ENCODE data around the gene SSTR1.
A peak's percentile ranks its signal among the peaks of the same experiment; 100 is the strongest.

The SSTR1 gene

DNA sequence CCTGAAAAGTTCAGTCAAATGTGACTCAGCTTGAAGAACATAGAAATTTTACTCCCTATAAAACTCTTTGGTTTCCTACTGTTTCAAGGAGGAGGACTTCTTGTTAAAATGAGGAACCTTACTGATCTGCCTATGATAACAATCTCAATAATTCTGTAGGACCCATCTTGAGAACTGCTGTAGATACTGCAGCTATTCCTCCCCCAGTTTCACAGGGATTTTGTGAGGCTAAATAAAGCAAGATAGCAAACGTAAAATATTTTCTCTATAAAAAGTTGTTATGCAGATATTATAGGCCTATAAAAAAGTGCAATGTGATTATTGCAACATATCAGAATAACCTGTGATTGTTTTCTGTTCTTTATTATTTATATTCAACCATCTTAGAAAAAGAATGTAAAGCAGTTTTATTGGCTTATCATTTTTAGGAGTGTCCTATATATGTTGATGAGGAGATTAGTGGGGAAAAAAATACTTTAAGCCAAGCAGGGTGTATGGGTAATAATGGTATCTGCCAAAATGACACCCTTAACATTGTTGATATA lies 36.1 kb downstream of the SSTR1 start:
- DNase-seq: no peak

DNA sequence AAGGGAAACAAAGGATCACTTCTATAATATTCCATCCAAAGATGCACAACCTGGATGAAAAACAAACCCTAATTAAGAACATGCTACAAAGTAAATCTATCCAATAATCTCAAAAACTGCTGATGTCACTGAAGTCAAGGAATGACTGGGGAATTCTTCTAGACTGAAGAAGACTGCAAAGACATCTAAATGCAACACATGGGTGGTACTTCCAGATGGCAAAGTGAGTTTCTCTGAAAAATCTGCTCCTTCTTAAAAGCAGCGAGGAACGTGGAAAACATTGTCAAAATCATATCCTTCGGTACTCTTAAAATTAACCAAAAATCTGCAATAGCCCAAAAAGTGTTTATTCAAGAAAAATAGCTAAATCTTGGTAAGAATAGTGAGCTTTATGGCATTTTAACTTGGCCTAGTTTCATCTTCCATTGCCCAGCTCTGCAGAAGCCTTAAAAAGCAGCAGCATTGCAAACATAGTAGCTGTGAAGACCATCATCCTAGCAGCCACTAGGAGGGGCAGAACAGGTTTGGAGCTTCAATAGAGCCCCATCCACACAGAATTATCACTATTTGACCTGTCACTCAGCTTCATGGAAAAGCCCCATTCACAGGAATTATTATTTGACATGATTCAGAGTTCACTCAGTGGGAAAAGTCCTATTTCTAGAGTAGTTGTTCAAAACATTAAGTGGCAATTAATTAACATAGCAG lies 40.8 kb downstream of the SSTR1 start:
- no peak for DNase-seq

DNA sequence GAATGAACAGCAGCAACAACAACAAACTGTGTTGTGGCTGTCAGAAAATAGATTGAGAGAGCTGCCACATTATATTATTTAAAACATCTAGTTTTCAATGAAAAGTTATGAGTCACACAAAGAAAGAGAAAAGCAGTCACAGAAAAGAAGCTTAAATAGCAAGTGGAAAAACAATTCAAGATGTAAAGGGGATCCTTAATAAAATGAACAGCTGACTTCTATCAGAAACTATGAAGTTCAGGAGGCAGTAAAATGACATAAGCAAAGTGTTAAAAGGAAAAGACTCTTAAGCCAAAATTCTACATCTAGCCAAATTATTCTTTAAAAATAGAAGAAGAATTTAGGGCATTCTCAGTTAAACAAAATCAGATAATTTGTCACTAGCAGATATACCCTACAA lies 42.6 kb downstream of the SSTR1 start:
- DNase-seq: no peak

DNA sequence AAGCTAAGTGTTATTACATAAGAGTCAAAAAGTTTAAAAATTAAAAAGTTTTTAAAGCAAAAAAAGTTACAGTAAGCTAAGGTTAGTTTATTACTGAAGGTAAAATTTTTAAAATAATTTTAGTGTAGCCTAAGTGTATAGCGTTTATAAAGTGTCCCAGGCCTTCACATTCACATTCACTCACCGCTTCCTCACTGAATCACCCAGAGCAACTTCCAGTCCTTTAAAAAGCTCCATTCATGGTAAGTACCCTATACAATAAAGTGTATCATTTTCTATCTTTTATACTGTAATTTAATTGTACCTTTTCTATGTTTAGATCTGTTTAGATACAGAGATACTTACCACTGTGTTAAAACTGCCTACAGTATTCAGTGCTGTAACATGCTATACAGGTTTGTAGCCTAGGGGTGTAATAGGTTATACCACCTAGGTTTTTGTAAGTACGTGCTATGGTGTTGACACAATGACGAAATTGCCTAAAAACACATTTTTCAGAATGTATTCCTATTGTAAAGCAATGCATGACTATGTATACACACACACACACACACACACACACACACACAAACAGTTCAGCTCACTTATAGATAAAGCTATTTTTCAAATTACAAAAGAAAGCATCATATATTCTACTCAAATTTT lies 44.5 kb downstream of the SSTR1 start:
- DNase-seq: no peak

DNA sequence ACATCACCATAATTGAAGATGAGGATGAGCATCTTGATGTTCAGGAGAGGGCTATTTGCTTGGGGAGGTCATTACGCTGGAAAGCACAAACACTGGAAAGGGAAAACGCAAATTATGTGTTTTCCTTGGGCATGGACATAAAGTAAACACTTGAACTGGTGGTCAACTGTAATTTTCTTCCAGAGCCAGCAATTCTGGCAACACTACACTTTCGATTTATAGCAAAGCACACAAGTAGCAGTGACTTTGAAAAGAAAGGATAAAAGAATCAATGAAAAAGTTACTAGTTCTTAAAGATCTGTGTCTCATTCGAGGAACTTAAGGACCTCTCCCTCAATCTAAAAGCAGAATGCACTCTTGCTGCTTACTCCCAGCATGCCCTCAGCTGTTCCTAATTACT lies 46.0 kb downstream of the SSTR1 start:
- DNase-seq: no peak

DNA sequence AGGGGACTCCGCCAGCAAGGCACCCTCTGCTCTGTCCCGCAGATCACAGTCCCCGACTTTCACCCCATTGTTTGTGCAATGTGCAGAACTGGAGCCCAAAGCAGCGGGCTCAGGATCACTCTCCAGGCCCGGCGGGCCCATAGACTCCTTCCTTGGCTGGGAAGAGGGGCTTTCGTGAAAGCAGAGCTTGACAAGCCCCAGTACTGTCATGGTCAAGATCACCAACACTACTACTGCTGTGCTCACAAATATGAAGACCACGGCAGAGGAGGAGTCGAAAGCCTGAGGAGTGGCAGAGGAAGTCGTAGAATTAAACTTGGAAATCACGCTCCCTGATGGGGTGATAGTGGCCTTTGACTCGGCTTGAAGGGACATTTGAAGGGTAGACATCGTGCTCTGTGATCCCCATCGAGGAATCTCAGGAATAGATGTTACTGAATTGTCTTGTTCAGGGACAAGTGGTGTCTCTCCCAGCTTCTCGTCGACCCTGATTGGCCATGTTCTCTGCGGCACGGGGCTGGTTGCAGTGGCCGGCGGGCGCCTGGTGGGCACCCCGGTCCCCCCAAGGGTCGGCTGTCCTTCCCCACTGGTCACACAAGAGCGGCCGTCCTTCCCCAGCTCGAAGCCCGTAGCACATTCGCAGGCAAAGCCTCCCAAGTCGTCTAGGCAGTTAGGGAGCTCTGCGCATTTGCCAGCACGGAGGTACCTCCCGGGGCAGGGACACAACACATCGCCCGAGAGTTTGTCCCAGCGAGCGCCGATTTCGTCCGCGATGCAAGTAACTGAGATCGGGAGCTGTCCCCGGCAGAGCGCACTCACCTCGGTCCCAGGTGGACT lies 47.1 kb downstream of the SSTR1 start:
- no peak for DNase-seq

DNA sequence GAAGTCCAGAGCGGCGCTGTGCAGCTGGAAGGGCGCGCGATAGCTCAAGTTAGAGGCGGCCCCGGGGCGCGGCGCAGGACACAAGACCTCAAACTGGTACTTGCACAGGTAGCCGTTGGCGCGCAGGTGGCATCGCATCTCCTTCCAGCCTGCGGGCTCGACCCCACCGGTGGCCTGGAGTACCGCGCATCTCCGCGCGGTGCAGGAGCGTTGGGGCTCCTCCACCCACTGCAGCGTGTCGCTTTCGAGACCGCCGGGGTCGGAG lies 47.6 kb downstream of the SSTR1 start:
- DNase-seq: no peak

DNA sequence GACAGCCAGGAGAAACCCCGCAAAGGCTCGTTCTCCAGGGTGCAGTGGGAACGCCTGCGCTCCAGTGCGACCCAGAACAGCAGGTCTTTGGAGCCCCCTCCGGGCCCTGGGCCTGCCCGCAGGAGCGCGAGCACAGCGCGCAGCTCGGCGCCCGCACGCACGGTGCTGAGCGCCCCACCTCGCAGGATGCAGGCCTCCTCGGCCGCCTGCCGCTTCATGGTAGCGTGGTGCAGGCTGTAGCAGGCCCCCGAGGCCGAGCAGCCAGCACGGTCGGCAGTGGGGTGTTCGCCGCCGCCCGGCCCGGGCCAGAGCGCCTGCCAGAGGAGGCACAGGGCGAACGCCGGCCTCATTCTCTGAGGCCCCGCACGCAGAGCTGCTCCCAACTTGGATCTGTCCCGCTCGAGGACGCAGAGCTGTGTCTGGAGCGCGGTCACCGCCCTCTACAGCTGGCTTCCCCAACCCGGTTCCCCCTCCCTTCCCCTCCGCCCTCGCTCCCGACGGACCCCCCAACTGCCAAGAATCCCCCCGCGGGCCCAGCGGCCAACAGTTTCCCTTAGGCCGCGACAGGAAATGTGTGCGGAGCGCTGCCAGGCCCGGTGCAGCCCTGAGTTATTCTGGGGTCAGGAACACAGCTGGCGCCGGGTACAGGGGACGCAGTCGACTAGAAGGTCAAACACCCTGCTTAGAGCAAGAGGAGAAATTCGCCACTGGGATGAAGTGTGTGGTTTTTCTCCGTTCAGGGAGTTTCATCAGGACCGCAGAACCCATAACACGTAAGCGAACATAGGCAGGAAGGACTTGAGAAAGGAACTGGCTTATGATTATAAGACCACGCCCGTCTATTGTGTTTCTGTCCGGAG lies 48.2 kb downstream of the SSTR1 start, which contains the start of gene CLEC14A:
Gene CLEC14A (minus strand): TSS at position 421 of the 860 bp plus-strand sequence. CDS start 71 bp downstream, at position 350.
- DNase-seq: no peak

DNA sequence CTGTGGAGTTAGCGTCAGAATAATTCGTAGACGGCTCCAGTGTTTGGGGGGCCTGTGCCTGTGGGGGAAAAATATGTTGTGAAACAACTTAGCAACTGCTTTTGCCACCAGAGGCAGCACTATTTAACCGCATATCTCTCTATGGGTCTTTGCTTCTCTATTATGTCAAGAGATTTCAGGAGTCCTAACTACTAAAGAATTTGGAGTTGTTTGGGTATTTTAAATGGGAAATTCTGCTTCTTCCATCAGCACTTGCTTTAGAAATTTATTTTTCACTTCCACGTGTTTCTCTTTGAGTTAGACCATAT lies 48.8 kb downstream of the SSTR1 start:
- peak; percentile 1 for DNase-seq

DNA sequence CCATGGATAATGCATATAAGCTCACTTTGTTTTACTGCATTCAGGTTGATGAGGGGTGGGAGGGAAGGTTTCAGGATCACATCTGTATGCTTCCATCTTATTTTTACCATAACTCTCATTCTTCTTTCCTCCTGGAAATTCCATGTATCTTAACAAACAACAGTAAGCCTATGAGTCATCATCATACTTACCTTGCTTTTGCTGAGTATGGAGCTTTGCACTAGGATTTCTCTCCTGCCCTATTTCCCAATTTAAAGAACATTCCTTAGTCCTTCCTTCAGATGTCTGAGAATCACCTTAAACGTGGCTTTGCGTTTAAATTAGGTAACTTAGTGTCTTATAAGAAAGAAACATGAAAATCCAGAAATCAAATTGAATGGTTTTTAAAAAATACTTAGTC lies 49.8 kb downstream of the SSTR1 start:
- DNase-seq: no peak

DNA sequence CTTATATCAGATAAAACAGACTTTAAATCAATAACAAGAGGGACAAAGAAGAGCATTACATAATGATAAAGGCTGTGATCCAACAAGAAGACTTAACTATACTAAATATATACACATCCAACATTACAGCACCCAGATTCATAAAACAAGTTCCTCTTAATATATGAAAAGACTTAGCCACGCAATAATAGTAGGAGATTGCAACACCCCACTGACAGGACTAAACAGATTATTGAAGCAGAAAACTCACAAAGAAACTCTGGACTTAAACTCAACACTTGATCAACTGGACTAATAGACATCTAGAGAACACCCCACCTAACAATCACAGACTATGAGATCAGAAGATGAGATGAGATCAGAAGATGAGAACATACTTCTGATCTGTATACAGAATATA lies 53.9 kb downstream of the SSTR1 start:
- DNase-seq: peak; percentile 2
